Mesendoderm (in vitro differentiated cells): ENCODE measurements around the gene ACOXL.
A peak's percentile ranks its signal among the peaks of the same experiment; 100 is the strongest.

ENCODE experiments used
- DNase-seq: peaks from one replicate; pipeline ENCODE4 v3.0.0; 2013
- H2AK5ac ChIP-seq: 2 replicates; pipeline ENCODE4 v1.6.1; 2013; ENCODE audit warnings: low read length, inconsistent platforms
- H2BK120ac ChIP-seq: 2 replicates; pipeline ENCODE4 v1.6.1; 2013; ENCODE audit warnings: low read depth, mild to moderate bottlenecking, low read length, moderate library complexity, mixed read lengths
- H2BK15ac ChIP-seq: replicated peaks from 2 replicates; pipeline ENCODE4 v1.6.1; 2013; ENCODE audit warnings: low read depth, mild to moderate bottlenecking, moderate library complexity
- H2BK5ac ChIP-seq: 2 replicates; pipeline ENCODE4 v1.6.1; 2013; ENCODE audit warnings: low read length, inconsistent platforms
- H3K18ac ChIP-seq: 2 replicates; pipeline ENCODE4 v1.6.1; 2013; ENCODE audit warnings: mild to moderate bottlenecking, low read length, mixed read lengths
- H3K23ac ChIP-seq: one replicate; pipeline ENCODE4 v1.6.1; 2013; ENCODE audit warnings: low read length
- H3K27ac ChIP-seq: 2 replicates; pipeline ENCODE4 v1.5.1; 2013; ENCODE audit warnings: low read depth, mild to moderate bottlenecking, inconsistent platforms, low read length, moderate library complexity
- H3K27me3 ChIP-seq: 2 replicates; pipeline ENCODE4 v1.6.1; 2013; ENCODE audit warnings: low read length, control low read depth, mild to moderate bottlenecking, inconsistent platforms; ENCODE audit not compliant: insufficient read depth, poor library complexity
- H3K36me3 ChIP-seq: 2 replicates; pipeline ENCODE4 v1.6.1; 2013; ENCODE audit warnings: low read length, inconsistent platforms; ENCODE audit not compliant: control insufficient read depth, insufficient read depth
- H3K4ac ChIP-seq: one replicate; pipeline ENCODE4 v1.6.1; 2013; ENCODE audit warnings: low read depth, mild to moderate bottlenecking, low read length, moderate library complexity
- H3K4me1 ChIP-seq: 2 replicates; pipeline ENCODE4 v1.6.1; 2013; ENCODE audit warnings: low read depth, low read length, inconsistent platforms; ENCODE audit not compliant: control insufficient read depth
- H3K4me2 ChIP-seq: 2 replicates; pipeline ENCODE4 v1.6.1; 2013; ENCODE audit warnings: low read length
- H3K4me3 ChIP-seq: 2 replicates; pipeline ENCODE4 v1.5.1; 2013; ENCODE audit warnings: mild to moderate bottlenecking, low read length
- H3K56ac ChIP-seq: one replicate; pipeline ENCODE4 v1.6.1; 2013; ENCODE audit warnings: low read length
- H3K79me1 ChIP-seq: 2 replicates; pipeline ENCODE4 v1.6.1; 2013; ENCODE audit warnings: low read length, inconsistent platforms
- H3K79me2 ChIP-seq: 2 replicates; pipeline ENCODE4 v1.6.1; 2013; ENCODE audit warnings: mild to moderate bottlenecking, low read length; ENCODE audit not compliant: control insufficient read depth, insufficient read depth
- H3K9ac ChIP-seq: 2 replicates; pipeline ENCODE4 v1.6.1; 2013; ENCODE audit warnings: low read length, inconsistent platforms
- H4K5ac ChIP-seq: one replicate; pipeline ENCODE4 v1.6.1; 2013; ENCODE audit warnings: low read length
- H4K8ac ChIP-seq: one replicate; pipeline ENCODE4 v1.6.1; 2013; ENCODE audit warnings: low read depth, mild to moderate bottlenecking, control low read depth, low read length, moderate library complexity
- WGBS: extraction: QIAGEN DNeasy Blood & Tissue Kit; methylation state at CpG from one replicate; pipeline ENCODE4 v1.1.7; 2013; ENCODE audit warnings: low lambda C conversion rate, missing lambda C conversion rate; ENCODE audit not compliant: insufficient coverage; ENCODE audit errors: extremely low coverage; 5-methylcytosine and 5-hydroxymethylcytosine counted together

The ACOXL gene

DNA sequence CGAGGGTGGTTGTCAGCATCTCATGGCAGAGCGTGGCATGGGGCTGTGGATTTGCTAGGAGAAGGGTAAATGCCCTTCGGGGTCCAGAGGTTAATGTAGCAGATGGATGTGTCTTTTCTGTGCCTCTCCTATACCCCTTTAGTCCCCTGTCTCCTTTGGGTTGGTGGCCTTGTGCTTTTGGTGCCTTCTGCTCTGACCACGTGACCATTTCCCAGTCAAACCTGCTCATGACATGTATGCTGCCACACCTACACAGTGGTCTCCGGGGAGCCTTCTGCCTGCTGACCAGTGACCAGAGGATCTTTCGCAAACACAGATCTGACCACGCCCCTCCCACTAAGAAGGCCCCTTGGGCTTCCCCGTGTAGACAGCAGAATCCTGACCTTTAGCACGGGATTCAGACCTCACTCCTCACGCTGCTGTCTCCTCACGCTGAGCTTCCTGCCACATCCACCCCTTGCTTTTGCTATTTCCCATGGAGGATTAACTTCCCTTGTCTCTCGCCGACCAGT lies 116.2 kb downstream of the ACOXL start:
- DNase-seq, result no peak
- H4K8ac ChIP-seq, result no peak overlapping the region
- no peak overlapping the region for H2BK15ac ChIP-seq
- no peak overlapping the region for H3K9ac ChIP-seq
- H3K4me1 ChIP-seq, result peaks cover 3% of the 10 kb centered on the region
- no peak overlapping the region for H2AK5ac ChIP-seq
- no peak overlapping the region for H3K27ac ChIP-seq
- H4K5ac ChIP-seq, result no peak overlapping the region
- no peak overlapping the region for H3K18ac ChIP-seq
- no peak overlapping the region for H2BK120ac ChIP-seq
- H3K36me3 ChIP-seq, result no peaks in the 10 kb centered on the region
- H3K79me2 ChIP-seq, result no peaks in the 10 kb centered on the region
- no CpG with 5 or more reads among the region's 13 CpGs for WGBS
- no peak overlapping the region for H2BK5ac ChIP-seq
- no peaks in the 10 kb centered on the region for H3K79me1 ChIP-seq
- H3K4me2 ChIP-seq, result no peak overlapping the region
- H3K23ac ChIP-seq, result no peak overlapping the region
- H3K4me3 ChIP-seq, result no peak overlapping the region
- H3K56ac ChIP-seq, result no peak overlapping the region
- H3K27me3 ChIP-seq, result no peaks in the 10 kb centered on the region
- H3K4ac ChIP-seq, result no peak overlapping the region

DNA sequence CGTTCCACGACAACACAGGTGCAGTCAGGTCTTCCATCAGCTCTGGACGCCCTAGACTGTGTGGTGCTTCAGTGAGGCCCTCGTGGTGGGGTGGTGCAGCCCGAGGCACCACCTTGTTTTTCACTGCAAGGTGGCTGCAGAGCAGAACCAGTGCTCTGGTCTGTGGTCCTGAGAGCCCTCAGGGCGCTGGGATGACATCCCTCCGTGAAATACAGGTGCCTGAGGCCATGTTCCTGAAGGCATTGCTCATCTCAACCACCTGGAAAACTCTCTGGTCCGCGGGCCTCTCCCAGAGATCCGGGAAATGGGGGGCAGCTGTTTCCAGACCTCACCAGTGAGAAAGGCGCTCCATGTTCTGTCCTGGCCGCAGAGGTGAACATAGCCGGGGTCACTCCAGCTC lies 119.2 kb downstream of the ACOXL start:
- Histone ChIP-seq H3K23ac (no peak overlapping the region), H3K9ac (no peak overlapping the region), H3K27ac (no peak overlapping the region), H3K27me3 (no peaks in the 10 kb centered on the region), H3K4ac (no peak overlapping the region), H2AK5ac (no peak overlapping the region), H3K4me3 (no peak overlapping the region), H2BK15ac (no peak overlapping the region), H4K8ac (no peak overlapping the region), H3K56ac (no peak overlapping the region), H3K18ac (no peak overlapping the region), H3K79me1 (no peaks in the 10 kb centered on the region), H3K79me2 (no peaks in the 10 kb centered on the region), H3K36me3 (no peaks in the 10 kb centered on the region), H4K5ac (no peak overlapping the region), H2BK120ac (no peak overlapping the region), H3K4me2 (no peak overlapping the region), H2BK5ac (no peak overlapping the region), H3K4me1 (no peaks in the 10 kb centered on the region)
- DNase-seq, result no peak
- no CpG with 5 or more reads among the region's 13 CpGs for WGBS

DNA sequence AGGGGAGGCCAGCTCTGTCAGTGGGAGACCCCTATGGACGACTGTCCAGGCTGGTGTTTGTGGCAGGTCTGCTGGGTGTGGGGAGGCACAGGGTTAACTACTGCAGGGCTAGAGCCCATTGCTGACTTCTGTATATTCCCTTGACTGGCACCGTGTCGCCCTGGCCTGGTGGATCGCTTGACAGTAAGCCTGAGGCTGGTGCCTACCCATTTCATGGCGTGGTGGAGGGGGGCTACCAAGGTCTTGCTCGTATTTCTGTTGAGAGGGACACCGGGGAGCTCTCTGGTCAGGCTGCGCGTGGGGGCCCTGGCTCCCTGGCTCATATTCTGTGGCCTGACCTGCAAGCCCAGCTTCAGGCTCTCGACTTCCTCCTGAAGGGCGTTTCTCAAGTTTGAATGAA lies 119.7 kb downstream of the ACOXL start:
- Histone ChIP-seq H4K8ac (no peak overlapping the region), H3K18ac (no peak overlapping the region), H3K9ac (no peak overlapping the region), H3K23ac (no peak overlapping the region), H2BK15ac (no peak overlapping the region), H3K4me3 (no peak overlapping the region), H3K79me2 (no peaks in the 10 kb centered on the region), H2BK5ac (no peak overlapping the region), H3K4me2 (no peak overlapping the region), H3K36me3 (no peaks in the 10 kb centered on the region), H3K4me1 (no peaks in the 10 kb centered on the region), H3K27ac (no peak overlapping the region), H2AK5ac (no peak overlapping the region), H2BK120ac (no peak overlapping the region), H3K56ac (no peak overlapping the region), H3K27me3 (no peaks in the 10 kb centered on the region), H4K5ac (no peak overlapping the region), H3K79me1 (no peaks in the 10 kb centered on the region), H3K4ac (no peak overlapping the region)
- no CpG with 5 or more reads among the region's 11 CpGs for WGBS
- DNase-seq, result no peak

DNA sequence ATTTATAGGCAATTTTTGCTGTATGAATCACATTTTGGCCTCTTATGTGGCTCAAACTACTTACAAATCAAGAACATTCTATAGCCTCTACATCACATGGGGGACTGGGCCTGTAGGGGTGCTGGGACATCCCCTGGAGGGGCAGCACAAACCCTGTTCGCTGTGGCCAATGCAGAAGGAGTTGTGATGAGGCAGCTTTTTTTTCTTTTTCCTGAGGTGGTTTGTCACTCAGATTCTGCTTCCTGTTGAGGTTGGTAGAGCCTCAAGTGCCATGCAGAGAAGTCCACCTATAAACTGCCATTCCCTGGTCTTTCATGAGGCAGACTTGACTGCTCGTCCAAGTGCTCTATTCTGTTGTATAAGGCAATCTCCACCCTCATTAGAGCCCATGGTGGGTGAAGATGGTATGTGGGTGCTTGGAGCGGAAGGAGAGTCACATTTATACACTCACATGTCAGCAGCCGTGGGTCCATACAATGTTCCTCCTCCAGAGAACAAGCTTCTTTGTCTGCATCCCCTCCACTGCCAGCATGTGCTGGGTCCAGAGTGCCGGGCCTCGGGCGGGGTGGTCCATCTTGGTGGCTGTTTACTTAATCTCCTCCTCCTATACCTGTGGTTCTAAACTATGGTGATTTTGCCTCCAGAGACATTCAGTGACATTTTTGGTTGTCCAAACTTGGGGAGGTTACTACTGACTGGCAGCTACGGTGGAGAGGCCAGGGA lies 120.3 kb downstream of the ACOXL start:
- Histone ChIP-seq H3K9ac (no peak overlapping the region), H4K5ac (no peak overlapping the region), H3K79me2 (no peaks in the 10 kb centered on the region), H3K4ac (no peak overlapping the region), H3K27me3 (no peaks in the 10 kb centered on the region), H2AK5ac (no peak overlapping the region), H4K8ac (no peak overlapping the region), H3K56ac (no peak overlapping the region), H3K36me3 (no peaks in the 10 kb centered on the region), H3K23ac (no peak overlapping the region), H2BK120ac (no peak overlapping the region), H3K79me1 (no peaks in the 10 kb centered on the region), H3K4me1 (no peaks in the 10 kb centered on the region), H3K4me2 (no peak overlapping the region), H3K4me3 (no peak overlapping the region), H2BK5ac (no peak overlapping the region), H2BK15ac (no peak overlapping the region), H3K18ac (no peak overlapping the region), H3K27ac (no peak overlapping the region)
- no CpG with 5 or more reads among the region's 8 CpGs for WGBS
- DNase-seq, result no peak

DNA sequence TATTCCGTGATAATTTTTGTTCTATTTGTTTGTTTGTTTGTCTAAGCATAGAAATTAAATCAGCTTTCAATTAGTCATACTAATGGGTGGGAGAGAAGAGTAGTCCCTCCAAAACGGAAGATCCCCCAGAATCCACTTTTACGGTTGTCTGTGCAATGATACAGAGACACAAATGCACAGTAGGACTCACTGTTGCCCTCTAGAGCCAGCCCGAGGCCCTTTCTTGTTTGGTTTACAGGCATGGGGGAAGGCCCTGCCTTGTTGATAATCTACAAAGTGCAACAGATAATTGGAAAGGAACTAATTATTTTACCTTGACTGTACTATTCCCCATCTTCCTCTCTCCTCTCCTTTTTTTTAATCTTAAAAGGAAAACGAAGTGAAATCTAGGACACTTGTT lies 121.1 kb downstream of the ACOXL start:
- Histone ChIP-seq H2BK15ac (no peak overlapping the region), H2AK5ac (no peak overlapping the region), H3K27ac (no peak overlapping the region), H4K5ac (no peak overlapping the region), H3K27me3 (no peaks in the 10 kb centered on the region), H3K4me2 (no peak overlapping the region), H2BK120ac (no peak overlapping the region), H3K23ac (no peak overlapping the region), H3K4me3 (no peak overlapping the region), H3K4me1 (no peaks in the 10 kb centered on the region), H3K79me2 (no peaks in the 10 kb centered on the region), H3K9ac (no peak overlapping the region), H2BK5ac (no peak overlapping the region), H3K18ac (no peak overlapping the region), H3K56ac (no peak overlapping the region), H3K79me1 (no peaks in the 10 kb centered on the region), H3K36me3 (no peaks in the 10 kb centered on the region), H3K4ac (no peak overlapping the region), H4K8ac (no peak overlapping the region)
- DNase-seq, result peak; percentile 52
- WGBS, result no CpG with 5 or more reads among the region's 5 CpGs

DNA sequence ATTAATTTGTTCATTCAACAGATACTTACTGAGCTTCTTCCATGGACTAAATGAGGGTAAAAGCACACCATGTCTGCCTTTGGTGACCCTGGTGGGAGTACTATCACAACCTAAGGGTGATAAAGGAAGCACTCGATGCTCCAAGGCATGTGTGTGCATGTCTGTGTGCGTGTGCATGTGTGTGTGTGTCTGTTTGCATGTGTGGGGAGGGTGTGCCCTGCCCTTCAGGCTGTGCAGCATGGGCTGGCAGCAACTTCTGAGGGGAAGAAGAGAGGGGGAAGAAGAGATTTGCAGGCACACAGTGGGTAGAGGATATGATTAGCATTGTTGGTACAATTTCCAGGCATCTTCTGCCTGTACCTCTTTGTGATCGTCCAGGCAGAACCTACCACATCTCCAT lies 121.6 kb downstream of the ACOXL start:
- H3K4ac ChIP-seq, result no peak overlapping the region

More for the DNA sequence above, 121.6 kb downstream of the ACOXL start:
- no peak overlapping the region for H3K27ac ChIP-seq
- WGBS, result no CpG with 5 or more reads among the region's 3 CpGs
- H4K5ac ChIP-seq, result no peak overlapping the region
- no peak overlapping the region for H3K56ac ChIP-seq
- no peak for DNase-seq
- no peak overlapping the region for H3K4me2 ChIP-seq
- H2BK120ac ChIP-seq, result no peak overlapping the region
- no peak overlapping the region for H4K8ac ChIP-seq
- no peaks in the 10 kb centered on the region for H3K79me2 ChIP-seq
- H3K36me3 ChIP-seq, result no peaks in the 10 kb centered on the region
- no peaks in the 10 kb centered on the region for H3K27me3 ChIP-seq
- no peak overlapping the region for H3K9ac ChIP-seq
- H3K79me1 ChIP-seq, result no peaks in the 10 kb centered on the region
- no peaks in the 10 kb centered on the region for H3K4me1 ChIP-seq
- H2AK5ac ChIP-seq, result peak overlapping the region; percentile 22
- no peak overlapping the region for H3K23ac ChIP-seq
- no peak overlapping the region for H3K4me3 ChIP-seq
- H2BK5ac ChIP-seq, result no peak overlapping the region
- no peak overlapping the region for H2BK15ac ChIP-seq
- no peak overlapping the region for H3K18ac ChIP-seq
